ENCODE results near the gene DNAJC5G. TPM values are rescaled to one million over a fixed set of nuclear protein-coding genes. Genes with fewer than 3 reads are reported as not detected.

The DNAJC5G gene
- total and polyA plus RNA-seq, 9 of the 15 experiments (the other 6 are each of a cell fraction or from before 2014, with no cell fraction given), result not detected

- in situ Hi-C loops (cut with MboI), result loop anchor here (5.0 kb wide), 1 partner anchor 51 kb away; no protein-coding TSS in a partner anchor
- POLR2A ChIA-PET, result interaction anchor here (0.6 to 1.1 kb wide), 7 partner anchors 13 to 180 kb away, joined by 3 to 5 read pairs (median 3); partner anchors contain the start of genes CAD and MPV17
- no peak overlapping the region for H3K27ac ChIP-seq (ENCODE audit: extremely low read depth, low read depth, low read length)
- H3K36me3 ChIP-seq (ENCODE audit: control insufficient read depth, insufficient read depth, low read length), result peaks cover 98% of the 10 kb centered on the region
- H2AFZ ChIP-seq (ENCODE audit: low read depth, low read length), result no peak overlapping the region
- peaks cover 0 to under 1% of the 10 kb centered on the region in 2 experiments; a peak in 1 of 5 replicates for H3K4me1 ChIP-seq (replicated peaks in 1 of 2; ENCODE audit: control insufficient read depth in 2 of 2, insufficient read depth in 2 of 2, low read length in 2 of 2)
- DNase-seq (ENCODE audit: extremely low read depth in 1 of 4, low spot score in 3 of 4), result no peak
- intact Hi-C loops (cut with micrococcal nuclease), result no loop called here
- no peak overlapping the region for H3K9ac ChIP-seq (ENCODE audit: insufficient read depth in 1 of 2, low read depth in 2 of 2, low read length in 2 of 2)
- no peaks in the 10 kb centered on the region for H4K20me1 ChIP-seq (replicated peaks; ENCODE audit: control insufficient read depth, insufficient read depth, low read length)
- BruUV-seq (replicated peaks), result no TSS peak
- no peak for FAIRE-seq
- CTCF ChIA-PET (ENCODE audit: low intra/inter-chr PET ratio), result interaction anchor here (0.6 kb wide), 1 partner anchor 132 kb away, joined by 3 read pairs; no protein-coding TSS in a partner anchor
- no peak overlapping the region for H3K4me3 ChIP-seq
- H3K4me2 ChIP-seq (ENCODE audit: insufficient read depth, low read length), result no peak overlapping the region
- TF ChIP-seq PRDM10 (IDR thresholded peaks at IDR 0.05; ENCODE audit: partially characterized antibody) (no peak), DMBX1 (CRISPR knock-in tag; IDR thresholded peaks at IDR 0.05; ENCODE audit: borderline replicate concordance) (no peak), ZNF3 (CRISPR knock-in tag; IDR thresholded peaks at IDR 0.05) (no peak), PHF20 (IDR thresholded peaks at IDR 0.05; ENCODE audit: partially characterized antibody) (no peak), KLF16 (IDR thresholded peaks at IDR 0.05) (no peak), TCF3 (CRISPR knock-in tag; IDR thresholded peaks at IDR 0.05) (no peak), POLR2G (IDR thresholded peaks at IDR 0.05; ENCODE audit: low read depth, low read length) (no peak), ZNF717 (CRISPR knock-in tag; IDR thresholded peaks at IDR 0.05) (no peak), STAT5B (CRISPR knock-in tag; IDR thresholded peaks at IDR 0.05) (no peak), SIX5 (IDR thresholded peaks at IDR 0.05; ENCODE audit: borderline replicate concordance in 1 of 2, insufficient read depth in 1 of 2, low read depth in 1 of 2, low read length in 2 of 2) (no peak), ADNP (tag; IDR thresholded peaks at IDR 0.05) (no peak), MCM2 (IDR thresholded peaks at IDR 0.05; ENCODE audit: low read depth) (no peak), NFYB (IDR thresholded peaks at IDR 0.05; ENCODE audit: extremely low read depth, insufficient read length) (no peak), ZBTB26 (CRISPR knock-in tag; IDR thresholded peaks at IDR 0.05) (no peak), NFXL1 (CRISPR knock-in tag; IDR thresholded peaks at IDR 0.05) (no peak), FOS (IDR thresholded peaks at IDR 0.05; ENCODE audit: extremely low read depth, insufficient read length) (no peak), ZNF75A (CRISPR knock-in tag; IDR thresholded peaks at IDR 0.05) (no peak), NFE2 (IDR thresholded peaks at IDR 0.05; ENCODE audit: low read depth) (no peak), TCF15 (CRISPR knock-in tag; IDR thresholded peaks at IDR 0.05) (no peak), POLR3A (IDR thresholded peaks at IDR 0.05; ENCODE audit: borderline replicate concordance, extremely low read depth, insufficient read depth, insufficient read length) (no peak)
- no peak for ATAC-seq
- WGBS (ENCODE audit: insufficient coverage, low coverage, missing lambda C conversion rate), result 94% methylated on average over 11 of the region's 12 CpGs
- no peaks in the 10 kb centered on the region for H3K9me1 ChIP-seq (ENCODE audit: control insufficient read depth, insufficient read depth, low read length)
- H3K9me3 ChIP-seq (replicated peaks; ENCODE audit: control insufficient read depth, insufficient read depth, low read depth, low read length), result no peaks in the 10 kb centered on the region
- H3K27me3 ChIP-seq (ENCODE audit: control insufficient read depth in 2 of 2, insufficient read depth in 2 of 2, low read length in 2 of 2), result no peaks in the 10 kb centered on the region
- no peaks in the 10 kb centered on the region for H3K79me2 ChIP-seq (ENCODE audit: control insufficient read depth, insufficient read depth, low read length)
These were observed 39.1 kb upstream of the DNAJC5G start for GRCh38 chr2:27236136-27236535.

Data from K562 (cell line).